Kidney (tissue), 14 donors: ENCODE measurements around the gene CCDC127. TPM values are rescaled to one million over a fixed set of nuclear protein-coding genes. Genes with fewer than 3 reads are reported as not detected.

ENCODE experiments used
- DNase-seq, 5 donors: peaks; one replicate each; pipeline ENCODE4 v3.0.0-alpha.2; 2013 to 2020
- FAIRE-seq: peaks from 2 replicates; lab custom pipeline; 2012; peaks lifted over from hg19 to GRCh38; lab: Jason Lieb, UNC
- H3K27ac ChIP-seq, 2 donors: one replicate each; pipeline ENCODE4 v1.7.0; 2013; ENCODE audit warnings: low read depth in 2 of 2, low read length in 2 of 2, inconsistent platforms in 1 of 2
- H3K27me3 ChIP-seq: one replicate; pipeline ENCODE4 v1.7.1; 2013; ENCODE audit warnings: low read length, inconsistent platforms; ENCODE audit not compliant: control insufficient read depth, insufficient read depth
- H3K36me3 ChIP-seq, 3 donors: one replicate each; pipeline versions ENCODE4 v1.7.0 to v1.7.1; 2013; ENCODE audit warnings: low read length in 3 of 3, control low read depth in 1 of 3, inconsistent platforms in 1 of 3; ENCODE audit not compliant: insufficient read depth in 3 of 3, control insufficient read depth in 2 of 3
- H3K4me1 ChIP-seq, 3 donors: one replicate each; pipeline versions ENCODE4 v1.7.0 to v1.7.1; 2013; ENCODE audit warnings: low read length in 3 of 3, inconsistent platforms in 1 of 3, low read depth in 1 of 3; ENCODE audit not compliant: control insufficient read depth in 2 of 3, insufficient read depth in 2 of 3
- H3K4me3 ChIP-seq, 3 donors: one replicate each; pipeline versions ENCODE4 v1.7.0 to v1.8.1; 2013; ENCODE audit warnings: low read length in 3 of 3, control low read depth in 1 of 3, inconsistent platforms in 1 of 3
- H3K9ac ChIP-seq, 3 donors: one replicate each; pipeline versions ENCODE4 v1.7.0 to v1.7.1; 2013; ENCODE audit warnings: low read length in 3 of 3, control low read depth in 1 of 3, inconsistent platforms in 1 of 3
- H3K9me3 ChIP-seq, 3 donors: one replicate each; pipeline versions ENCODE4 v1.7.0 to v1.7.1; 2013; ENCODE audit warnings: low read length in 3 of 3, control low read depth in 1 of 3, inconsistent platforms in 1 of 3; ENCODE audit not compliant: control insufficient read depth in 2 of 3, insufficient read depth in 1 of 3
- CTCF ChIP-seq: IDR thresholded peaks from 3 replicates; pipeline ENCODE4 v1.5.1; 2012; ENCODE audit warnings: mild to moderate bottlenecking, moderate library complexity, borderline replicate concordance; ENCODE audit not compliant: insufficient read depth; ENCODE audit errors: extremely low read depth
- intact Hi-C: fragments of 100-400 bp; cut with DNase I; formaldehyde crosslinking; loops from one replicate; pipeline ENCODE4 v1.11.1; 2022
- polyA plus RNA-seq: library from polyadenylated mRNA; stranded (reverse); fragments of 350-450 nt; fragmentation: Illumina TruSeq; extraction: RNeasy Lipid Tissue Mini Kit (QIAGEN cat#74804); gene quantifications from one replicate; pipeline ENCODE4 v1.2.3, GENCODE V29; 2014; ENCODE audit warnings: low read depth, low replicate concordance; ENCODE audit not compliant: insufficient read depth
- total RNA-seq: library from RNA; stranded (reverse); fragmentation: NEBNext Ultra II Directional; extraction: Animal tissue kit (Norgen Biotek cat#: 25700); gene quantifications from one replicate; pipeline ENCODE4 v1.2.1, GENCODE V29; 2021
- donor health status: control.
- donor health status: control.
- donor health status: control.
- donor health status: control.
- donor health status: control.
- donor health status: DM: yes; HTN: yes; CAD: no.
- donor health status: Normal renal cell carcinoma (clear cell type).

Gene CCDC127
- total and polyA plus RNA-seq, 2 donors from 2014 or later: 3.2 to 5.9 TPM

- no peak overlapping the region for H3K4me3 ChIP-seq
- intact Hi-C loops: no loop called here
- TF ChIP-seq CTCF: no peak
- no peak overlapping the region for H3K9ac ChIP-seq
- H3K36me3 ChIP-seq: no peaks in the 10 kb centered on the region
- DNase-seq (peak in 2 of 5 donors; percentile 24 to 51), FAIRE-seq (no peak)
- H3K27me3 ChIP-seq: no peaks in the 10 kb centered on the region
- H3K4me1 ChIP-seq: no peaks in the 10 kb centered on the region
- no peaks in the 10 kb centered on the region for H3K9me3 ChIP-seq
- no peak overlapping the region for H3K27ac ChIP-seq
Observed at GRCh38 chr5:170971-171800, 46.8 kb downstream of the CCDC127 start.

- Histone ChIP-seq H3K36me3 (no peaks in the 10 kb centered on the region), H3K4me3 (no peak overlapping the region), H3K9ac (no peak overlapping the region), H3K27ac (no peak overlapping the region), H3K4me1 (no peaks in the 10 kb centered on the region), H3K27me3 (no peaks in the 10 kb centered on the region), H3K9me3 (no peaks in the 10 kb centered on the region)
- FAIRE-seq (no peak), DNase-seq (no peak)
- no peak for TF ChIP-seq CTCF
- intact Hi-C loops: no loop called here
Observed at GRCh38 chr5:169728-170094, 48.2 kb downstream of the CCDC127 start.

GRCh38 chr5:169071-169727 is 48.8 kb downstream of the CCDC127 start:
- H3K4me3 ChIP-seq: no peak overlapping the region
- FAIRE-seq: no peak
- H3K27ac ChIP-seq: no peak overlapping the region
- no peaks in the 10 kb centered on the region for H3K4me1 ChIP-seq
- intact Hi-C loops: no loop called here
- peak in 1 of 5 donors; percentile 41 for DNase-seq
- no peak overlapping the region for H3K9ac ChIP-seq
- no peaks in the 10 kb centered on the region for H3K9me3 ChIP-seq
- TF ChIP-seq CTCF: no peak
- no peaks in the 10 kb centered on the region for H3K36me3 ChIP-seq
- H3K27me3 ChIP-seq: no peaks in the 10 kb centered on the region
